Stimulated activated naive CD4-positive, alpha-beta T cell (primary cell): ENCODE results near the gene ZNRF3.
"Not testable (repeated sequence)": the region's sequence is repeated elsewhere in the genome, so short reads cannot be mapped to it uniquely, and the experiment has no call there.

ENCODE experiments used
- DNase-seq, 6 experiments: peaks; one replicate each; lab custom pipeline; 2025; lab: John Stamatoyannopoulos, UW

The ZNRF3 gene

GRCh38 chr22:28985581-28986290, 102.4 kb downstream of the ZNRF3 start:
- no peak for DNase-seq

- DNase-seq = no peak
Measured at GRCh38 chr22:28986366-28986765, 103.0 kb downstream of the ZNRF3 start.

- no peak for DNase-seq
Measured at GRCh38 chr22:28988457-28988856, 105.1 kb downstream of the ZNRF3 start.

GRCh38 chr22:28989035-28989464, 105.7 kb downstream of the ZNRF3 start:
- no peak for DNase-seq

- DNase-seq = no peak
Measured at GRCh38 chr22:28989484-28989883, 106.1 kb downstream of the ZNRF3 start.

GRCh38 chr22:28989912-28990311, 106.5 kb downstream of the ZNRF3 start:
- no peak for DNase-seq

GRCh38 chr22:28992565-28993356, 109.4 kb downstream of the ZNRF3 start:
- no peak for DNase-seq

GRCh38 chr22:28994522-28994921, 111.2 kb downstream of the ZNRF3 start:
- DNase-seq = no peak

GRCh38 chr22:28995551-28995950, 112.2 kb downstream of the ZNRF3 start:
- no peak for DNase-seq

GRCh38 chr22:28997342-28997741, 114.0 kb downstream of the ZNRF3 start:
- no peak for DNase-seq

GRCh38 chr22:28998681-28999080, 115.3 kb downstream of the ZNRF3 start:
- DNase-seq = no peak

GRCh38 chr22:28999510-28999909, 116.1 kb downstream of the ZNRF3 start:
- DNase-seq = no peak

- no peak for DNase-seq
Measured at GRCh38 chr22:28999919-29000556, 116.7 kb downstream of the ZNRF3 start.

GRCh38 chr22:29000641-29001040, 117.3 kb downstream of the ZNRF3 start:
- DNase-seq = no peak

- DNase-seq = no peak
Measured at GRCh38 chr22:29002603-29003002, 119.2 kb downstream of the ZNRF3 start.

- no peak for DNase-seq
Measured at GRCh38 chr22:29003552-29003951, 120.2 kb downstream of the ZNRF3 start.

- no peak for DNase-seq
Measured at GRCh38 chr22:29003975-29004646, 120.7 kb downstream of the ZNRF3 start.

- DNase-seq = no peak
Measured at GRCh38 chr22:29004647-29005371, 121.4 kb downstream of the ZNRF3 start.

- DNase-seq = not testable (repeated sequence)
Measured at GRCh38 chr22:29005754-29006153, 122.4 kb downstream of the ZNRF3 start.

- no peak for DNase-seq
Measured at GRCh38 chr22:29006346-29006745, 123.0 kb downstream of the ZNRF3 start.

- no peak for DNase-seq
Measured at GRCh38 chr22:29009148-29009547, 125.8 kb downstream of the ZNRF3 start.
